Measurements from ENCODE around the gene GABRG1.

DNA sequence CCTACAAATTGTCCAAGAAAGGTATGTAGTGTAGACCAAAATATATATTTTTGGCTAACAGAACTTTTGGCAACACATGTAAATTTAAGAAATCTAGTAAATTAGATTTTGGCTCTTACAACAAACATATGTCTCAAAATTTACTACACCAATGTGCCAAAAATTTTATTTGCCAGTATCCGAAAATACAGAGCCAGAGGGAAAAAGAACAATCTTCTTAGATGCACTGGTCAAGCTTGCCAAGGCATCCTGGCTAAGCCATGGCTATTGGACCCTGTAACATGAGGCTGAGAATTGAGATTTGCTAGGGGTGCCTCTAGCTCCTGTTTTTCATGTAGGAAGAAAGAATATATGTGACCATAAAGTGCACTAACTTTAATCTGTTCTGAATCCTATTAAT, 91.8 kb downstream of the GABRG1 start:
- TF ChIP-seq, protein P1, sequence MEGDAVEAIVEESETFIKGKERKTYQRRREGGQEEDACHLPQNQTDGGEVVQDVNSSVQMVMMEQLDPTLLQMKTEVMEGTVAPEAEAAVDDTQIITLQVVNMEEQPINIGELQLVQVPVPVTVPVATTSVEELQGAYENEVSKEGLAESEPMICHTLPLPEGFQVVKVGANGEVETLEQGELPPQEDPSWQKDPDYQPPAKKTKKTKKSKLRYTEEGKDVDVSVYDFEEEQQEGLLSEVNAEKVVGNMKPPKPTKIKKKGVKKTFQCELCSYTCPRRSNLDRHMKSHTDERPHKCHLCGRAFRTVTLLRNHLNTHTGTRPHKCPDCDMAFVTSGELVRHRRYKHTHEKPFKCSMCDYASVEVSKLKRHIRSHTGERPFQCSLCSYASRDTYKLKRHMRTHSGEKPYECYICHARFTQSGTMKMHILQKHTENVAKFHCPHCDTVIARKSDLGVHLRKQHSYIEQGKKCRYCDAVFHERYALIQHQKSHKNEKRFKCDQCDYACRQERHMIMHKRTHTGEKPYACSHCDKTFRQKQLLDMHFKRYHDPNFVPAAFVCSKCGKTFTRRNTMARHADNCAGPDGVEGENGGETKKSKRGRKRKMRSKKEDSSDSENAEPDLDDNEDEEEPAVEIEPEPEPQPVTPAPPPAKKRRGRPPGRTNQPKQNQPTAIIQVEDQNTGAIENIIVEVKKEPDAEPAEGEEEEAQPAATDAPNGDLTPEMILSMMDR (IDR thresholded peaks at IDR 0.05), result no peak
- TF ChIP-seq POLR2AphosphoS5 (IDR thresholded peaks at IDR 0.05; ENCODE audit: low read depth, low read length), result no peak
- TF ChIP-seq TCF7L2 (IDR thresholded peaks at IDR 0.05; ENCODE audit: low read depth, low read length), result no peak
- TF ChIP-seq REST (IDR thresholded peaks at IDR 0.05; ENCODE audit: insufficient read depth in 1 of 2, low read depth in 2 of 2, low read length in 1 of 2), result no peak
